HPDE6-E6E7 (cell line): ENCODE measurements around the gene MT1F.
"Not testable (repeated sequence)": the region's sequence is repeated elsewhere in the genome, so short reads cannot be mapped to it uniquely, and the experiment has no call there.

ENCODE experiments used
- DNase-seq: peaks from one replicate; pipeline ENCODE4 v3.0.0; 2011; ENCODE audit warnings: missing footprints; ENCODE audit errors: extremely low spot score

The MT1F gene

GRCh38 chr16:56672761-56673536 lies 15.2 kb downstream of the MT1F start:
- no peak for DNase-seq

GRCh38 chr16:56673921-56674320 lies 16.2 kb downstream of the MT1F start:
- DNase-seq = no peak

GRCh38 chr16:56674570-56674969 lies 16.8 kb downstream of the MT1F start:
- not testable (repeated sequence) for DNase-seq

DNA sequence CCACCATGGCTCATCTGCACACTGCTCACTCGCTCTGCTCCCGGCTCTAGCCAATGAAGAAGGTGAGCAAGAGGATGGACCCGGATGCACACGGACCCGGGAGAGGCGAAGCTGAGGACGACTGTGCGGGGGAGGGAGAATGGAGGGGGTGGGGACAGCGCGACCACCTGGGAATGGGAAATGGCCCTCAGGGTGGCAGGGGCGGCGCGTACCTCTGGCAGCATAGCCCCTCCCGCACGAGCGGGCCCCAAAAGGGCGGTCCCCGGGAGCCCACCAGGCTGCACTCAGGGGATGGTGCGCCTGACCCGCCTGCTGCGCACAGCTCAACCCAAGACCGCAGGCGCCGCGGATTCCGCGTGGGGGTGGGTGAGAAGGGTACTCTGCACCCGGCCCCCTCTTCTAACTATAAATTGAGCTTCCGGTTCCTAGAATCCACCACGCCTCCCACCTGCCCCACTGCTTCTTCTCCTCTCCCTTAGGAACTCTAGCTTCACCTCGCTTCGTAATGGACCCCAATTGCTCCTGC lies 18.0 kb downstream of the MT1F start:
- no peak for DNase-seq

- no peak for DNase-seq
Observed at GRCh38 chr16:56677474-56677873, 19.7 kb downstream of the MT1F start.

- DNase-seq = no peak
Observed at GRCh38 chr16:56679078-56679730, 21.4 kb downstream of the MT1F start.

- no peak for DNase-seq
Observed at GRCh38 chr16:56679818-56680217, 22.1 kb downstream of the MT1F start.

DNA sequence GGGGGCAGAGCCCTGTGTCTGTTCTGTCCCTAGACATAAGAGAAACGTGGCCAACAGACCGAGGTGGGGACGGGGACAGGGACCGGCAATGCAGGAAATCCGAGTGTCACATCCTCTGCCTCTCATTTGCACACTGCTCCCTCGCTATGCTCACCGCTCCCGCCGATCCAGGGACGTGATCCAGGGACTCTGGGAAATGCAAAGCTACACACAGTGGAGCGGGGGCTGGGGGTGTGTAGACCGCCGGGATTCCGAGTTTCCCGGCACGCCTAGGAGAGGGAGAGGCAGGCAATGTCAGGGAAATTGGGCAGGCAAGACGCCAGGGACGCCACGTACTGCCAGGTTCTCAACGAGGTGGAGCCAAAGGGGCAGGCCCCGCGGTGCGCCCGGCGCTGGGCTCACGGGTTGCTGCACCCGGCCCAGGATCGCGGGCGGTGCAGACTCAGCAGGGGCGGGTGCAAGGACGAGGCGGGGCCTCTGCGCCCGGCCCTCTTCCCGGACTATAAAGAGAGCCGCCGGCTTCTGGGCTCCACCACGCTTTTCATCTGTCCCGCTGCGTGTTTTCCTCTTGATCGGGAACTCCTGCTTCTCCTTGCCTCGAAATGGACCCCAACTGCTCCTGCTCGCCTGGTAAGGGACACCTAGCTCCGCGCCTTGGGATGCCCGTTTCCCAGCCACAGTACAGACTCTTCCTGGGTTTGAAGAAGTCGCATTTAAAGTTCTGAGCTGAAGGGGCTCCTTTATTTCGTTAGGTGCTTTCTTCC lies 24.4 kb downstream of the MT1F start, which contains the start of gene MT1X:
Gene MT1X, plus strand, starts transcription at position 532 of the 764 bp plus-strand sequence. Its CDS starts 71 bp downstream, at position 603.
- DNase-seq = peak; percentile 93

DNA sequence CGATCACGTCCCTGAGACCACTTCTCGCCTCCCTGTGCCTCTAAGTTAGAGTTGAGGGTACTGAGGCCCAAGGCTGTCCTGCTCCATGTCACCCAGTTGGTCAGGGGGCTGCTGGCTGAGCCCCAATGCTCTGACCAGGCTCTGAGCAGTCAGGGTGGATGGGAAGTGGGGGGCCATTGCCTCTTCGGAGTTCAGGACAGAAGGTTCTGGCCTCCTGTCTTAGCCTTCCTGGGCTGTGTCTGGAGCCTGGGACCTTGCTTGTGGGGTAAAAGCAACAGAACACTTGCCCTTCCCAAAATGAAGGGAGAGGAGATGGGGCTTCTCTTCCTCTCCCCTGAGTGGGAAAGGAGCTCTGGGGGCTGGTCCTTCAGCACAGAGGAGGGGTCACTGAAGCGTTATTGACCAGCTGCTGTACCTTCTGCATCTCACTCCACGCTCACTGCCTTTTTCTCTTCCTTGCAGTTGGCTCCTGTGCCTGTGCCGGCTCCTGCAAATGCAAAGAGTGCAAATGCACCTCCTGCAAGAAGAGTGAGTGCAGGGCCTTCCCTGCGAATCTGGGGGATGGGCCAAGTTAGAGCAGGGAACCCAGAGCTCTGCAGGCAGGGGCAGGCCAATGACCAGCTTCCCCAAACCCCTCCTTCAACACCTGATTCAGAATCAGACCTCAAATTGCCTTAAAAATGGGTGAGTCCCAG lies 25.1 kb downstream of the MT1F start:
- DNase-seq = no peak

DNA sequence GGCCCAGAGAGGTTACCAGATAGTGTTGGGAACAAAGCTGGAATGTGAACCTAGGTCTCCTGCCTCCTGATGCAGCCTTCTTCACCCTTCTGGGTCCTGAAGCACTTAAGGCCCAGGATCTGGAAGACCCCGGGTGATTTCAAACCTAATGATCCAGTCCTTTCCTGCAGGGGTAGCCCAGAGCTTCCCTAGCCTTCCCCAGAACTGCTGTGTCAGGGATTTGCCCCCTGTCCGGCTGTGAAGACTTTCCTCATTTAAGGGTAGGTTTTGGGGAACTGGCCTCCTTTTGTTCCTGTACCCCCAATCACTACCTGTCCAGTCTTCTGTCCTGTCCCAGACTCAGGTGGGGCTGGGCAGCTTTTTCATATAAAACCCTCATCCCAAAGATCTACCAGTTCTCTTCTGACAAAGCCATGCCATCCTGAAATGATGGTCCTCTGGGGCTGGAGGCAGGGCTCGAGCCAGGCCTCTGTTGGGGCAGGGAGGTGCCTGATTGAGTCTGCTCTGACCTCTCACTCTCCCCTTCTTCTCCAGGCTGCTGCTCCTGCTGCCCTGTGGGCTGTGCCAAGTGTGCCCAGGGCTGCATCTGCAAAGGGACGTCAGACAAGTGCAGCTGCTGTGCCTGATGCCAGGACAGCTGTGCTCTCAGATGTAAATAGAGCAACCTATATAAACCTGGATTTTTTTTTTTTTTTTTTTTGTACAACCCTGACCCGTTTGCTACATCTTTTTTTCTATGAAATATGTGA lies 25.8 kb downstream of the MT1F start:
- DNase-seq = no peak

GRCh38 chr16:56684256-56684925 lies 26.6 kb downstream of the MT1F start:
- no peak for DNase-seq

- no peak for DNase-seq
Observed at GRCh38 chr16:56684926-56685590, 27.3 kb downstream of the MT1F start.

DNA sequence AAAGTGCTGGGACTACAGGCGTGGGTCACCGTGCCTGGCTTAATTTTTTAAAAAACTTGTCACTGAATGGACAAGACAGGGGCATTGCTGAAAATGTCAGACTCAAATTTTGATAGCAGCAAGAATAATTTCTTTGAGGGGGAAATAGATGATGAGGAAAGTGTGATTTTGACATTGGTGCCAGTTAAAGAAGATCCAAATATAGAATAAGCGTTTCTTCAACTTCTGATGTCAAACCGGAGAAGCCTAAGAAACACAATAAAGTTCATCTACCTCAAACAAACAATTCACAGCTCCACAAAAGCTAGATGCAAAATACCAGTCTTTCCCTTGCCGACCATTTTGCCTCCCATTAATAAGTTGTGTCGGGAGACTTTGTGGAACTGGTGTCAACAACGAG lies 29.0 kb downstream of the MT1F start:
- DNase-seq = no peak

DNA sequence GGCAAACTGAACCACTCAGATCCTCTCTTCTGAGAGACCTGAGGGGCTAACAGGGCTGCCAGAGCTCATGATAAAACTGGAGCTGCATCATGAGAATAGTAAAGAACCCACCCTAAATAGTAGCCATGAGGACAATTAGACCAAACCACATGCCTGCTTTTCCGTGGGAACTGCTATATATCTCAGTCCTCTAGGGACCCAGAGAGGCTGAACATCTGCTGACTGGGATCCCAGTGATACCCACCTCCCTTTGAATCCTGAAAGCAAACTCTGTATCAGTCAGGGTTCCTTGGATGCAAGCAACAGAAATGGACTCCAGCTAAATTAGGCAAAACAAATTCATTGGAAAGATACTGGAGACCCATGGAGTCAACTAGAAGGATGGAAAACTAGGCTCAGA lies 31.0 kb downstream of the MT1F start:
- DNase-seq = no peak

DNA sequence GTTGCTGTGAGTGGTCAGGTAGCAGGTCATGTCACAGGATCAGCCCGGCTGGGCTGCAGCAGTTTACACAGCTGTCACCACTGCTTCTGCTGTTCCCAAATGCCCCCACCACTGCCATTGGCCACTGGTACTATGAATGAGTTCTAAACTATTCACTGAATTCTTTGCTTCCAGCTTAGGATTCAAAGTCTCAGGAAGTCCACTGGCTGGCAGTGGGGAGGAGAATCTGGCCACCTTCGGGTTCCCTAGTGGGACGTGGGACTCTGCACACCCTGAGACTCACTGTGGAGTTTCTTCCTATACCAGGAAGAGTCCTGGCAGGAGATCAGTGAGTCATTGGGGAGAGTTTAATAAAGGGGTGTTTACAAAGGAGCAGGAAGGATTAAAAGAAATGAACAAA lies 31.4 kb downstream of the MT1F start:
- no peak for DNase-seq

DNA sequence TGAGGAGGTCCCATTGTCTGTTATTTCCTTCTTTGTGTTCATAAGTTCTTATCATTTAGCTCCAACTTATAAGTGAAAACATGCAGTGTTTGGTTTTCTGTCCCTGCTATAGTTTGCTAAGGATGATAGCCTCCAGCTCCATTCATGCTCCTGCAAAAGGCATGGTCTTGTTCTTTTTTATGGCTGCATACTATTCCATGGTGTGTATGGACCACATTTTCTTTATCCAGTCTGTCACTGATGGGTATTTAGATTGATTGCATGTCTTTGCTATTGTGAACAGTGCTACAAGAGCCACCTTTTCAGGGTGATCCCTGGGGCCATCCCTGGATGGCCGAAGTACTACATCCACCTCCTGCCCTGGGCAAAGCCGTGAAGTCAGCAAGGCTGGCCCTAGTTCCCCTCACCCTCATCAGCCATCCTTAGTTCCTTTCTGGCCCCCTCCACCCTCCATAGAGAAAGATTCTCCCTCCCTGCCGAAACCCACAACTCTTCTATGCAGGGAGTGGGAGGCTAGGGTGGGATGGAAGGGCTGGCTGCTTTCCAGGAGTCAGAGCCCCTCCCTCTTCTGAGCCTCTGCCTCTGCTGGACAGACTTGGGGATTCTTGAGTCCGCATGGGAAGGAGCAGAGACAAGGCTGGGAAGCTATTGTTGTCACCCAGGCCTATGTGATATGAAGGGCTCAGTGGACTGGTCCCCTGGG lies 32.8 kb downstream of the MT1F start:
- no peak for DNase-seq

DNA sequence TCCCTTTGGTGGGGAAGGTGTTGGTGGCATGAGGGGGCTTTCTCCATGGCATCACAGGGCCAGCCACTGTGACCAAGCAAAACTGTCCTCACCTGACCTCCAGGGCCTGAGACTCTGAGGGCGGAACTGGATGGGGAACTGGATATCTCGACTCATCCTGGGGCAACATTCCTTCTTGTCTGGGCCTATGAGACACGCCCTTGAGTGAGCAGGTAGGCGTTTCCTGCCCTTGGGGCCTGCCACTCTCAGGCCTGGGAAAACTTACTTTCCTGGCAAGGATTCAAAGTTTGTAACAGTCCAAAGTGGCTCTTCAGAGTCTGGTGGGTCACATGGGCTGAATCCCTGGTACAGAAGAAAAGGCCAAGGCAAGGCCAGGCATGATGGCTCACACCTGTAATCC lies 34.1 kb downstream of the MT1F start:
- peak; percentile 98 for DNase-seq

DNA sequence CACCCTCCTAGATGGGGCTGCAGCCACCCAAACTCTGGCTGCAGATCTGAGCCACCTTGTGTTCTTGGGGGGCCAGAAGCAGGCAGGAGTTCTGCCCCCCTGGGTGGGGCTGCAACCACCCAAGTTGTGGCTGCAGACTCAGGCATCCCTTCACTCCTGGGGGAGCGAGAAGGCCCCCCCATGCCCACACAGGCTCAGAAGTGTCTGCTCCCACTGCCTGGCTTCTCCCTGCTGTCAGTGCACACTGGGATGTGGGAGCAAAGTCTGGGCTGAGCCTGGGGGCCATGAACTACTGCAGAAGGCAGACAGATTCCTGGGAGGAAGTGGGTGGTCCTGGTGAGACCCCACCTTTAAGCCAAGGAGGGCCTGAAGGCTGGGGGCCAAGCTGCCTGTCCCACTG lies 37.5 kb downstream of the MT1F start:
- DNase-seq = no peak

GRCh38 chr16:56697456-56698155 lies 39.8 kb downstream of the MT1F start:
- no peak for DNase-seq
